ENCODE results near the gene BRCA1.

- no peak for TF ChIP-seq CTCF (IDR thresholded peaks at IDR 0.05; ENCODE audit: insufficient read depth, low read depth, low read length)
- no peak for TF ChIP-seq EZH2 (IDR thresholded peaks at IDR 0.05; ENCODE audit: insufficient read depth, low read length)
Measured at GRCh38 chr17:43090022-43090421, 35.1 kb downstream of the BRCA1 start.

Measured in astrocyte (in vitro differentiated cells and primary cell).